GM23338 (cell line): ENCODE results near the gene METTL26. TPM values are rescaled to one million over a fixed set of nuclear protein-coding genes. Genes with fewer than 3 reads are reported as not detected.

Experiments
- ATAC-seq: fragments of 200-7000 bp; cut with Tn5 transposase; 3 replicates; pipeline ENCODE4 v1.9.1; 2020
- DNase-seq: peaks from one replicate; pipeline ENCODE4 v3.0.0-alpha.2; 2015; ENCODE audit warnings: low spot score
- H2AFZ ChIP-seq: fragments of 200-600 bp; sonication (generic); 2 replicates; pipeline ENCODE4 v1.8.0; 2016; ENCODE audit warnings: antibody characterized with exemption, mild to moderate bottlenecking, moderate library complexity
- H3F3A ChIP-seq: fragments of 200-600 bp; sonication (generic); replicated peaks from 2 replicates; pipeline ENCODE4 v1.8.0; 2017; ENCODE audit warnings: antibody characterized with exemption, mixed run types, low read depth
- H3K27ac ChIP-seq: fragments of 200-600 bp; sonication (generic); 2 replicates; pipeline ENCODE4 v1.6.1; 2016; ENCODE audit warnings: low read depth
- H3K27me3 ChIP-seq: fragments of 200-600 bp; sonication (generic); 2 replicates; pipeline ENCODE4 v1.8.0; 2016; ENCODE audit warnings: mild to moderate bottlenecking, mixed run types, moderate library complexity; ENCODE audit not compliant: insufficient read depth
- H3K36me3 ChIP-seq: fragments of 200-600 bp; sonication (generic); 2 replicates; pipeline ENCODE4 v1.8.0; 2016; ENCODE audit warnings: mild to moderate bottlenecking; ENCODE audit not compliant: insufficient read depth
- H3K4me1 ChIP-seq: fragments of 200-600 bp; sonication (generic); 2 replicates; pipeline ENCODE4 v1.8.0; 2016; ENCODE audit warnings: mild to moderate bottlenecking, moderate library complexity; ENCODE audit not compliant: insufficient read depth
- H3K4me2 ChIP-seq: fragments of 200-600 bp; sonication (generic); 2 replicates; pipeline ENCODE4 v1.7.1; 2017; ENCODE audit warnings: mixed run types
- H3K4me3 ChIP-seq: fragments of 200-600 bp; sonication (generic); 2 replicates; pipeline ENCODE4 v1.6.1; 2016; ENCODE audit warnings: mixed run types
- H3K79me2 ChIP-seq: fragments of 200-600 bp; sonication (generic); replicated peaks from 2 replicates; pipeline ENCODE4 v1.8.0; 2017; ENCODE audit warnings: mild to moderate bottlenecking; ENCODE audit not compliant: insufficient read depth
- H3K9me2 ChIP-seq: fragments of 200-600 bp; sonication (generic); 2 replicates; pipeline ENCODE4 v1.8.0; 2017; ENCODE audit not compliant: insufficient read depth
- H4K20me1 ChIP-seq: fragments of 200-600 bp; sonication (generic); replicated peaks from 2 replicates; pipeline ENCODE4 v1.8.0; 2017; ENCODE audit warnings: mild to moderate bottlenecking; ENCODE audit not compliant: insufficient read depth
- H3K27ac Mint-ChIP-seq: 2 replicates; pipeline ENCODE4 v1.8.0; 2020; ENCODE audit warnings: inconsistent platforms, mild to moderate bottlenecking, moderate library complexity, mixed read lengths
- H3K27me3 Mint-ChIP-seq: 3 replicates; pipeline ENCODE4 v1.8.0; 2022; ENCODE audit warnings: low read depth, mild to moderate bottlenecking, moderate library complexity, mixed read lengths, inconsistent platforms; ENCODE audit not compliant: insufficient read depth, poor library complexity
- H3K36me3 Mint-ChIP-seq: 3 replicates; pipeline ENCODE4 v1.8.0; 2021; ENCODE audit warnings: low read depth, mild to moderate bottlenecking, inconsistent platforms, moderate library complexity, mixed read lengths
- H3K4me1 Mint-ChIP-seq: 3 replicates; pipeline ENCODE4 v1.8.0; 2020; ENCODE audit warnings: mild to moderate bottlenecking, inconsistent platforms, mixed read lengths
- H3K4me3 Mint-ChIP-seq: 3 replicates; pipeline ENCODE4 v1.8.0; 2021; ENCODE audit warnings: moderate library complexity, mild to moderate bottlenecking, inconsistent platforms, mixed read lengths
- H3K9me3 Mint-ChIP-seq: 3 replicates; pipeline ENCODE4 v1.8.0; 2020; ENCODE audit warnings: moderate library complexity, mild to moderate bottlenecking, inconsistent platforms, mixed read lengths
- EZH2 ChIP-seq: fragments of 200-600 bp; sonication (generic); IDR thresholded peaks from one replicate; pipeline ENCODE4 v1.8.0; 2017; ENCODE audit warnings: antibody characterized with exemption, mild to moderate bottlenecking, low read depth; ENCODE audit not compliant: unreplicated experiment
- JUNB ChIP-seq: IDR thresholded peaks from one replicate; pipeline ENCODE4 v1.6.1; 2016; ENCODE audit warnings: antibody characterized with exemption; ENCODE audit not compliant: unreplicated experiment
- NANOG ChIP-seq: IDR thresholded peaks from 2 replicates; pipeline ENCODE4 v1.6.1; 2016; ENCODE audit warnings: antibody characterized with exemption, borderline replicate concordance
- POLR2AphosphoS5 ChIP-seq: IDR thresholded peaks from 2 replicates; pipeline ENCODE4 v1.6.1; 2016; ENCODE audit warnings: antibody characterized with exemption, low read depth
- ZNF114 ChIP-seq: fragments of 250-450 bp; sonication (Bioruptor Pico); IDR thresholded peaks from 2 replicates; pipeline ENCODE4 v1.5.0; 2020; ENCODE audit warnings: mild to moderate bottlenecking, moderate library complexity
- ZNF331 ChIP-seq: fragments of 250-450 bp; sonication (Bioruptor Pico); IDR thresholded peaks from 2 replicates; pipeline ENCODE4 v1.5.0; 2020; ENCODE audit warnings: low read depth, mild to moderate bottlenecking, moderate library complexity
- ZNF462 ChIP-seq: fragments of 250-450 bp; sonication (Bioruptor Pico); IDR thresholded peaks from 2 replicates; pipeline ENCODE4 v1.5.0; 2020; ENCODE audit warnings: mild to moderate bottlenecking, moderate library complexity
- polyA plus RNA-seq: library from polyadenylated mRNA; unstranded; fragments of >200 nt; fragmentation: Nextera tagmentation; extraction: Ambion mirVana; gene quantifications from 2 replicates; pipeline ENCODE4 v1.2.1, GENCODE V29; 2016
- total RNA-seq: library from RNA; depleted of rRNA; stranded (reverse); fragments of >200 nt; shearing (Covaris generic); gene quantifications from 2 replicates; pipeline ENCODE4 v1.2.3, GENCODE V29; 2014
- TF ChIP-seq, protein P1 (sequence below), 2 experiments: fragments of 200-600 bp in 1 of 2; sonication (generic) in 1 of 2; conservative IDR thresholded peaks; 2 replicates each; pipeline versions ENCODE4 v1.5.1 to v1.6.1; 2016 to 2017; ENCODE audit warnings: antibody characterized with exemption in 2 of 2, low read depth in 2 of 2, mild to moderate bottlenecking in 2 of 2, moderate library complexity in 1 of 2

METTL26 gene
- total and polyA plus RNA-seq, 2 experiments from 2014 or later = 153 to 223 TPM

DNA sequence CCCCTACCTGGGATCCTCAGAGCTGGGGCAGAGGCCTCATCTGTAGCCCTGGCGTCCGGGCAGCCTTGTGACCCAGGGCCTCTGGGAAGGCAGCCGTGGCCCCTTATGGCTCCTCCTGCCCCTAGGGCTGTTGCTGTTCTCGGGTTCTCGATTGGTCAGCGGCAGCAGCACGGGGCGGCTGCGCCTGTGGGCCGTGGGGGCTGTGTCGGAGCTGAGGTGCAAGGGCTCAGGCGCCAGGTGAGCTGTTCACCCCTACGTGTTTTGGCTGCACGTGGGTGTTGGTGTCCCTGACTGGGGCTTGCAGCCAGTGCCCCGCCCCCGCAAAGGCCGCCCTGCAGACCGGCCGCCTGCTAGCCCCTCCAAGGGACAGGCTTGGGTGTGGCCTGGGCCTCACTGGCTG lies 26.0 kb upstream of the METTL26 start (continued):
- no peak for TF ChIP-seq ZNF462 (CRISPR knock-in tag)
- TF ChIP-seq POLR2AphosphoS5 = no peak
- no peak for TF ChIP-seq NANOG

- Mint-ChIP-seq H3K27ac (no peak overlapping the region), H3K27me3 (peaks cover 4% of the 10 kb centered on the region)
- DNase-seq = no peak
- TF ChIP-seq JUNB = no peak
- TF ChIP-seq EZH2 = no peak
- TF ChIP-seq, protein P1, sequence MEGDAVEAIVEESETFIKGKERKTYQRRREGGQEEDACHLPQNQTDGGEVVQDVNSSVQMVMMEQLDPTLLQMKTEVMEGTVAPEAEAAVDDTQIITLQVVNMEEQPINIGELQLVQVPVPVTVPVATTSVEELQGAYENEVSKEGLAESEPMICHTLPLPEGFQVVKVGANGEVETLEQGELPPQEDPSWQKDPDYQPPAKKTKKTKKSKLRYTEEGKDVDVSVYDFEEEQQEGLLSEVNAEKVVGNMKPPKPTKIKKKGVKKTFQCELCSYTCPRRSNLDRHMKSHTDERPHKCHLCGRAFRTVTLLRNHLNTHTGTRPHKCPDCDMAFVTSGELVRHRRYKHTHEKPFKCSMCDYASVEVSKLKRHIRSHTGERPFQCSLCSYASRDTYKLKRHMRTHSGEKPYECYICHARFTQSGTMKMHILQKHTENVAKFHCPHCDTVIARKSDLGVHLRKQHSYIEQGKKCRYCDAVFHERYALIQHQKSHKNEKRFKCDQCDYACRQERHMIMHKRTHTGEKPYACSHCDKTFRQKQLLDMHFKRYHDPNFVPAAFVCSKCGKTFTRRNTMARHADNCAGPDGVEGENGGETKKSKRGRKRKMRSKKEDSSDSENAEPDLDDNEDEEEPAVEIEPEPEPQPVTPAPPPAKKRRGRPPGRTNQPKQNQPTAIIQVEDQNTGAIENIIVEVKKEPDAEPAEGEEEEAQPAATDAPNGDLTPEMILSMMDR (conservative IDR thresholded peaks at IDR 0.05; ENCODE audit: low read depth in 2 of 2) = no peak
- TF ChIP-seq ZNF114 (CRISPR knock-in tag) = no peak
- TF ChIP-seq ZNF462 (CRISPR knock-in tag) = no peak
- no peak for TF ChIP-seq ZNF331
These were observed 25.2 kb upstream of the METTL26 start for GRCh38 chr16:661184-661821.

More at GRCh38 chr16:661184-661821, 25.2 kb upstream of the METTL26 start:
- no peak overlapping the region for H3K4me3 Mint-ChIP-seq
- Histone ChIP-seq H3K4me1 (no peaks in the 10 kb centered on the region), H3K9me2 (no peaks in the 10 kb centered on the region), H4K20me1 (no peaks in the 10 kb centered on the region), H2AFZ (no peak overlapping the region), H3K4me3 (no peak overlapping the region), H3F3A (no peaks in the 10 kb centered on the region), H3K36me3 (no peaks in the 10 kb centered on the region), H3K27ac (no peak overlapping the region), H3K27me3 (no peaks in the 10 kb centered on the region), H3K4me2 (no peak overlapping the region), H3K79me2 (no peaks in the 10 kb centered on the region)
- H3K9me3 Mint-ChIP-seq = no peaks in the 10 kb centered on the region
- no peaks in the 10 kb centered on the region for H3K4me1 Mint-ChIP-seq
- H3K36me3 Mint-ChIP-seq = peaks cover 8% of the 10 kb centered on the region; the same call in 1 of the 3 replicates
- peak; percentile 1; the same call in 1 of the 3 replicates for ATAC-seq
